AML-193 (cell line): Measurements from ENCODE around the gene NUB1.

Experiments used
- DNase-seq, 2 experiments: peaks; one replicate each; lab custom pipeline; 2025; lab: John Stamatoyannopoulos, UW

Gene NUB1

DNA sequence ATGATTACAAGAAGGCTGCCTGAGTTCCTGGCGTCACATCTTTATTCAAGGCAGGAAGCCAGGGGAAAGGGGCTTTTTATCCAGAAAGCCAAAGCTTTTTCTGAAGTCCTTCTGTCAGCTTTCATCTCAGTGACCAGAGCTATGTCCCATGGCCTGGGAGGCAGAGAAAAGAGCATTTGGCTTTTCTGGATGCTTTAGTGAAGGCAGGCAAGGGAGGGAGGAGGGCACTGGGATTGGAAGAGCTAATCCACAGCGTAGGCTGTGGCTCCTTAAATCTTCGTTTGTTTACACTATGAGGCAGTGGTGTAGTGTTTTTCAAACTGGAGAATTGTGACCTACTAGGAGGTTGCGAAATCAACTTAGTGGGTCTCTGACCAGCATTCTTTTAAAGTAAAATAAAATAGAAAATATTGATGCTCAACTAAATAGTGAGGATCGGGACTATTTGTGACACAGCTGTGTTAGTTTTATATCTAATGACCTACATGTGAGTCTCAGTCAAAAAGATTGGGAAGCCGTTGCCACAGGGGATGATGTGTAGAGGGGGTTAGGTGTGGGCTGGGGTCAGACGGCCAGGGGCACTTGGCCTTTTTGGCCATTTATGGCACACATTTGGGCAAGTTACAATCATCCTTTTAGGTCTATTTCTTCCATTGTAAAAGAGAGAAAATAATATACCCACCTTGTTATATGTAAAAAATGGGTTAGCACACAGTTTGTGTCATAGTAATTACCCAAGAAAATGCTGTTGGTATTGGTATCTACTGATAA, 84.2 kb downstream of the NUB1 start:
- DNase-seq: no peak

DNA sequence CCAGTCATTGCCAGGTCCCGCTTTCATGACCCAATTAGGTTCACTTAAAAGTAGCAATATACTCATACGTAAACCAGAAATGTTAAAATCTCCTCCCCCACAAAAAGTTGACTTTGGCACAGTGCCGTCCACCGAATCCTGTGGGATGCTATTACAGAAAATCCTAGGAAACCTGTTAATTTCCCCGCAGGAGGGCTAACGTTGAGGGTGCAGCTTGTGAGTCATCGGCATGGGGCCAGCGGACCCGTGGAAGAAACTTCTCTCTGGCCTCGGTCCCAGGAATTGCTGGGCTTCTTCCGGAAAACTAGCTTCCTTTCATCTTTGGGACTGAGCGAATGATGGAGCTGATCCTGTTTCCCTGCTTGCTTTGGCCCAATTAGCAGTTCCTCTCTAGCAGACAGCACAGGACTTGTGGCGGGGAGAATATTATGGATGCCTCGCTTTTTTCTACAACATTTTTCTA, 84.9 kb downstream of the NUB1 start:
- no peak for DNase-seq

DNA sequence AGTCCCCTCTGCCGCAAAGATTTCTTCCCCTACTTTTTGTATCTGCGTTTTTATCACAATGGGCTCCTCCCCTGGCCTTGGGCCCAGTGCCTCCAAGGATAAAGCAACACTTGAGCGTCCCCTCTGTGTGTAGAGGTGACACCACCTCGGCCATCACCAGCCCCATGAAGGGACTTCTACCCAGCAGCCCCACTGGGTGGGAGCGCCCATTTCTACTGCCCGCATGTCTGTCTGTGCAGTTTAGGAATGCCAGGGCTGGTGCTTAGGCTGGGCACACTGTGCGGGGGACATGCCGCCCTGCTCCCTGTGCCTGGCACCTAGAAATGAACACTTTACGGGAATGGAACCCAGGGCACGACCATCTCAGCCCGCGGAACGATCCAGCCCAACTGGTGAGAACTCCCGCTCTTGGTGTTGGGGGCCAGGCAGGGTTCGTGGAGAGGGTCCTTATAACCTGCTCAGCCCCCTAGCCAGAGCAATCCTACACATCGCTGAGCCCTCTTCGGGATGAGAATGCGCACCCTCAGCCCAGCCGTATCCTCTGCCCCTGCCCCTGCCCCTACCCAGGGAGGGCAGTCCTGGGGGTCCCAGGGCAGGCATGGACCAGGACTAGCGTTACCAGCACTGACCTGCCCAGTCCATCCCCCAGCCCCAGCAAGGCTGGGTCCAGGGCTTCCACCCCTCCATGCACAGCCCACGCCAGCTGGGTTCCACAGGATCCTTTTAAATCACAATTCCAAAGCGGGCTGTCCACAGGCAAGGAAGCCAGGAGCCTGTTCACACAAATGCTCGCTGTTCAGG, 85.5 kb downstream of the NUB1 start:
- DNase-seq: no peak

DNA sequence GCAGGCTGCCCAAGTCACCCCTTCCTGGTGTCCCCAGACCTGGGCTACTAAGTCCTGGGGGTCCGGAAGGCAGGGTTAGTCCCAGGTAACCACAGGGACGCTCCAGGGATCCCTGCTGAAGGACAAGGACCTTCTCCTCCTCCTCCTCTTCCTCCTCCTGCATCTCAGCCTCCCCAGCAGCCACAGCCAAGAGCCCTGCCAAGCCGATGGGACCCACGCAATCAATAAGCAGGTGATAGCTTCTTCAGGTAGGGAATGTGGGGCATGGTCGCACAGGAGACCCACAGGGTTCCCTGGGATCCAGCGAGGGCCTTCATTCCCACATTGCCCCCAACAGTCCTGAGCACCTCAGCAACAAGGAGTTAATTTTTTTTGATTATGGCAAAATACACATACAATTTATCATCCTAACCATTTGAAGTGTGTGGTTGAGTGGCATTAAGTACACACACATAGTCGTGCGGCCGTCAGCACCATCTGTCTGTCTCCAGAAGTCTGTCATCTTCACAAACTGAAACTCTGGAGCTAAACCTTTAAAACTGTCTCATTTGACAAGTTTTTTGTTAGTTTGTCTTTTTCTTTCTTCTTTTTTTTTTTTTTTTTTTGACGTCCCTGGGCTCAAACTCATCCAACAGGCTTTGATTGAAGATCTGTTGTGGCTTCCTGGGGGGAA, 86.2 kb downstream of the NUB1 start:
- DNase-seq: no peak
